GM12801 (cell line): Measurements from ENCODE around the gene CYSTM1.

Experiments
- TF ChIP-seq, protein P1 (sequence below): IDR thresholded peaks from one replicate; pipeline ENCODE4 v1.5.1; 2011; ENCODE audit warnings: control low read depth; ENCODE audit not compliant: insufficient read length; ENCODE audit errors: extremely low read depth

Gene CYSTM1

DNA sequence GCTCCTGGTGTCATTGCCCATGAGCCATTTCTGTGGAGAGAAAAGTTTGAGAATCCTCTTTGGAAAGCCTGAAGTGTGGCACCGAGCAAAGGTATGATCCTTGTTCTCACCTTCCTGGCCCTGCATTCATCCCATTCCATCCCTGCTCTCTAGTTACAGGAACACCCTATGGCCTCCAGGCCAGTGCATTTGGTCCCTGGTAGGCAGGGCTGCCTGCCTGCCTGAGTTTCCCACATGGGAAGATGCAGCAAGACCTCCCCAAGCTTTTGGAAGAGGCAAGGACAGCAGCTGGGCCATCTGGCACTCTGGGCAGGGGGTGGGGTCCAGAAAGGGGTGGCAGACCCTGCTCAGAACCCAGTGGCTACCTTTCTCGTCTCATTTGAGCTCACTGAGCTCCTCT, 24.8 kb upstream of the CYSTM1 start:
- TF ChIP-seq, protein P1, sequence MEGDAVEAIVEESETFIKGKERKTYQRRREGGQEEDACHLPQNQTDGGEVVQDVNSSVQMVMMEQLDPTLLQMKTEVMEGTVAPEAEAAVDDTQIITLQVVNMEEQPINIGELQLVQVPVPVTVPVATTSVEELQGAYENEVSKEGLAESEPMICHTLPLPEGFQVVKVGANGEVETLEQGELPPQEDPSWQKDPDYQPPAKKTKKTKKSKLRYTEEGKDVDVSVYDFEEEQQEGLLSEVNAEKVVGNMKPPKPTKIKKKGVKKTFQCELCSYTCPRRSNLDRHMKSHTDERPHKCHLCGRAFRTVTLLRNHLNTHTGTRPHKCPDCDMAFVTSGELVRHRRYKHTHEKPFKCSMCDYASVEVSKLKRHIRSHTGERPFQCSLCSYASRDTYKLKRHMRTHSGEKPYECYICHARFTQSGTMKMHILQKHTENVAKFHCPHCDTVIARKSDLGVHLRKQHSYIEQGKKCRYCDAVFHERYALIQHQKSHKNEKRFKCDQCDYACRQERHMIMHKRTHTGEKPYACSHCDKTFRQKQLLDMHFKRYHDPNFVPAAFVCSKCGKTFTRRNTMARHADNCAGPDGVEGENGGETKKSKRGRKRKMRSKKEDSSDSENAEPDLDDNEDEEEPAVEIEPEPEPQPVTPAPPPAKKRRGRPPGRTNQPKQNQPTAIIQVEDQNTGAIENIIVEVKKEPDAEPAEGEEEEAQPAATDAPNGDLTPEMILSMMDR = no peak

DNA sequence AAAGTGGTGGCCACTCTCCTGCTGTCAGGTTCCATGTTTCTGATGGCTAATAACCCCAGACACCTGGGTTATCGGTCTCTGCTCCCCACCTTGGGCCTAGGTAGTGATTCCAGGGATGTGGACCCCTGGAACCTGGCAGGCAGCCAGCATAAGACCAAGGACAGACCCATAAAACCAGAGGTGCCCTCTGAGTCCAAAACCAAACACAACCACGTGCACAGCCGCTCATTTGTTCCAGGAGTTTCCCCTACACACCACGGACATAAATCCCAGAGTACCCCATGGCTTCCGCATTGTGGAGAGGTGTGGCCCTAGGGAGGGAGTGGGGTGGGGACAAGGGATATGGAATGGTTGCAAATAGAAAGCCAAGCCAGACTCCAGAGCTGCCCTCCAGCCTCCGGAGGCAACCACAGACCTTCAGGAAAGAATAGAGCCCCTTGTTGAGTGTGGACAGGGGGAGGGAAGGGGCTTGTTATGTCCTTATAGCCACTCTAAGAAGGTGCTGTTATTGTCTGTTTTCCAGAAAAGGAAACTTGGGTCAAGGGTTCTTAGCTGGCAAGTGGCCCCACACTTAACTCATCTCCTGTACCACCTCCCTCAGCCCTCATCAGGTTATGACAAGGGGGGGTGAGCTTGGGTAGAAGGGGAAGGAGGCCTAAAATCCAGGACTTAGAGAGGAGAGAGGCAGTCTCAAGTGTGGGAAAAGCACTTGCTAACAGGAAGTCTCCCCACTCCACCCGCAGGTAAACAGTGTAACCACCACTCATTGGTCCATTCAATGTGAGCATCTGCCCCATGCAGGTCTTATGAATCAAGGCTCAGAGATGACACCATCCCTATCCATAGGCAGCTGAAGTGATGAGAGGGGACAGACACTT, 23.6 kb upstream of the CYSTM1 start:
- TF ChIP-seq, protein P1 = no peak

DNA sequence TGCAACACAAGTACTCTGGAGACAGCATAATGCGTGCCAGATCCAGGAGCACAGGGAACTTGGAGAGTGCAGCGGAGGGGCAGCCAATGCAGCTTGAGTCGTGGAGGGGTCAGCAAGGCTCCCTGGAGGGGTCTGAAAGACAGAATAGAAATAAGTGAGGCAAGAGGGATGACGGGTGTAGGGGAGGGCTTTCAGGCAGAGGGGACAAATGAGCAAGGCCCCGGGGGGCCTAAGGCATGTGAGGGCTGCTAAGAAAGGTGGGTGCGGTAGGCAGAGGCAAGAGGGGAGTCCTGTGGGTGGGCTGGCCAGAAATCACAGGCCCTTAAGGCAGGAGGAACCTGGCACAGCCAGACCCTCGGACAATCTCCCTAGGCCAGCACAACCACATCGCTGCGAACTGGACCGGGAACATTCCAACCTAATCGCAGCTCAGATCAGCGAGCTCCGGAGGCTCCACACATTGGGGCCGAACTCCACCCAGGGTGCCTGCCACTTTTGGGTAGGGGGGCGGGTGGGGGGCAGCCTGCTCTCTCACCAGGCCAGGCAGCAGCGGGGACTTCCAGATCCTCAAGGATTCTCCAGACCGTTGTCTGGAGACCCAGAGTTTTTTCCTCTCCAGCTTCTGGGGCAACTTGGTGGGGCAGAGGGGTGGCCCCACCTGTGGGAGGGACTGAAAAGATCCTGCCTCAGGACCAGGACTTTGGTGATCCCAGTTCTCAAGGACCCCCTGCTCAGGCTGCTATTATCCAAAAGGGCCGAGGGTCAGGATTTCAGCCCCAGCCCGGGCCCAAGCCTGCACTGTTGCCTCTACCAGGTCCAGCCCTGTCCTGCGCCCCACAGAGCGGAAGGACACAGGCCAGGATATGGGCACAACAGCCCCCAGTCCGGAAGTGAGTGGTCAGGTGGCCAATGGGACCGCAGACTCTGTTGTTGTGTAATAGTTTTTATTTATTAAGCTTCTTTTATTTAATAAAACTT, 22.7 kb upstream of the CYSTM1 start:
- TF ChIP-seq, protein P1 = no peak

DNA sequence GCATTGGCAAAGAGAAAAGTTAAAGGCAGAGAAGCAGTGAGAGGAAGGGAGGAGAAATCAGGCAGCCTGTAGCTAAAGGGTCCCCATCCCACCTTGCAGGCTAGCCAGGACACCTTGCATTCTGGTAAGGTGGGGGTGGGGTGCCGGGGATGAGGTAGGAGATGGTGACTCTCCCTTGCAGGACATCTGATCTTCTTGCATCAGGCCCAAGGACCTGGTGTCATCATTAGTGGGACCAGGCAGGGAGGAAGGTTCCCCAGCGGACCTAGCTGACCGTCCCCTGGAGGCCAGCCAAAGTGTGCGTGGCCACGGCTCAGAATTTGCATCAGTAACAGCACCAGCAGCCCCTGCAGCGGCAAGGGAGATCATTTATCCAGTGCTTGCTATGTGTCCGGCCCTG, 21.7 kb upstream of the CYSTM1 start:
- TF ChIP-seq, protein P1 = no peak

DNA sequence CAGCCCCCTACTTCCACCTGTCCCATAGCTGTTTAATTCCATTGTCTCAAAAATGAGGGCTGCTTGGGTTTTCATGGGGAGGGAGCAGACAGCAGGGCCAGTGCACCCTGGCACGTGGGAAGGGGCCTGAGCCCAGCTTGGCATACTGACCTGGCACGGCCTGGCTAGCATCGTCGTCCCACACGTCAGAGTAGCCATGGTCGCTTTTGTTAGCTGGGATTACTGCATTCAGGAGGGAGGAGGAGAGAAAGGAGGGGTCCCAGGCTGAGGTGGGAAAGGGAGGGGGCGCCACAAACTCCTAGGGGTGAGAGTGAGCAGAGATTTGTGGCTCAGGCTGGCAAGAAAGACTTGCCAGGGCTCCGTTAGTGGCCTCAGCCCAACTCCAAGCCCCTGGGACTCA, 21.1 kb upstream of the CYSTM1 start:
- TF ChIP-seq, protein P1 = no peak

DNA sequence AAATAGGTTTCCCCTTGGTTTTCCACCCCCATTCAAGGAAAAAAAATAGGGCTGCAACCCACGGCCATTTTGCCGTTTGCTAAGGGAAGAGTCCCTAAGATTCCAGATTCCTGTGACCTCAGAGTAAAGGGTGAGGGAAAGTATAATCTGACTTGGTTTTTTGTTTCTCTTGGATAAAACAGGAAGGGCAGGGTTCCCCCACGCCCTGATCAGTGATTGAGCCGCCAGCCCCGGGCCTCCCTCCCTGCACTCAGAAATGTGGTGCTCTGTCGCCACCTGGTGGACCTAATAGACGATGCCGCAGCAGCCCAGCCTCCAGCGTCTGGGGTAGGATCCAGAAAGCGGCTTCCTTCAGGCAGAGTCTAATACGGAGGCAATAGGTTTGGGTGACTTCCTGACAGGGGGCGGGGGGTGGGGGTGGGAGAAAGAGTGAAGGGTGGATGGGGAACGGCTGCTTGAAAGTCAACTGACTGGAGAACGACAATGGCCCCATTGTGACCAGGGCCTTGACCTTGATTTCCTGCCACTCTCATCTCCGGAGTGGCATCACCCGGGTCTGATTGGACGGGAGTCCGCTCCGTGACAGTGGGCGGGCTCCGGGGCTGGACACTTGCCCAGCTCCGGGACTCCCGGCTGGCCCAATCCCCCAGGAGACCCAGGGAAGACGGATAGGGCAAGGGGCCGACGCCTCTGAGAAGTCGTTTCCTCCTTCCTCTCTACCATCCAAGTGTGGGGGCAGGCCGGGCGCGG, 17.8 kb upstream of the CYSTM1 start:
- TF ChIP-seq, protein P1 = no peak
